Osteoblast (primary cell): Measurements from ENCODE around the gene MCM10. TPM values are rescaled to one million over a fixed set of nuclear protein-coding genes. Genes with fewer than 3 reads are reported as not detected.

Experiments
- DNase-seq: peaks from one replicate; pipeline ENCODE4 v3.0.0; 2011; ENCODE audit warnings: low spot score, mixed read lengths; ENCODE audit not compliant: insufficient read length; ENCODE audit errors: missing footprints
- H2AFZ ChIP-seq: 2 replicates; pipeline ENCODE4 v1.6.0; 2011; ENCODE audit warnings: mild to moderate bottlenecking, low read length
- H3K27ac ChIP-seq: 2 replicates; pipeline ENCODE4 v1.5.1; 2011; ENCODE audit warnings: mild to moderate bottlenecking, low read depth, low read length, moderate library complexity
- H3K27me3 ChIP-seq: 2 replicates; pipeline ENCODE4 v1.6.0; 2012; ENCODE audit warnings: mild to moderate bottlenecking, control low read depth, inconsistent platforms, low read length, moderate library complexity; ENCODE audit not compliant: insufficient read depth
- H3K36me3 ChIP-seq: 2 replicates; pipeline ENCODE4 v1.5.1; 2011; ENCODE audit warnings: mild to moderate bottlenecking, low read length, control low read depth, moderate library complexity; ENCODE audit not compliant: insufficient read depth
- H3K4me1 ChIP-seq: 2 replicates; pipeline ENCODE4 v1.5.1; 2011; ENCODE audit warnings: mild to moderate bottlenecking, low read length, control low read depth, moderate library complexity; ENCODE audit not compliant: insufficient read depth
- H3K4me2 ChIP-seq: 2 replicates; pipeline ENCODE4 v1.6.0; 2011; ENCODE audit warnings: mild to moderate bottlenecking, low read length; ENCODE audit not compliant: insufficient read depth
- H3K4me3 ChIP-seq: fragments of 200-600 bp; sonication (generic); 3 replicates; pipeline ENCODE4 v1.5.1; 2012; ENCODE audit warnings: mild to moderate bottlenecking, low read length, inconsistent platforms; ENCODE audit not compliant: insufficient read depth
- H3K79me2 ChIP-seq: 2 replicates; pipeline ENCODE4 v1.6.0; 2012; ENCODE audit warnings: mild to moderate bottlenecking, low read length, control low read depth, inconsistent platforms; ENCODE audit not compliant: insufficient read depth
- H3K9me3 ChIP-seq: 2 replicates; pipeline ENCODE4 v1.5.1; 2011; ENCODE audit warnings: low read depth, low read length, control low read depth
- H4K20me1 ChIP-seq: 2 replicates; pipeline ENCODE4 v1.6.0; 2012; ENCODE audit warnings: mild to moderate bottlenecking, low read length, control low read depth; ENCODE audit not compliant: insufficient read depth
- total RNA-seq: library from RNA; depleted of rRNA; stranded (reverse); fragments of >200 nt; gene quantifications from 2 replicates; pipeline ENCODE4 v1.2.3, GENCODE V29; 2012
- TF ChIP-seq, protein P1 (sequence below): IDR thresholded peaks from 2 replicates; pipeline ENCODE4 v1.5.1; 2011; ENCODE audit warnings: mild to moderate bottlenecking, low read depth, low read length, moderate library complexity; ENCODE audit errors: extremely low read depth

Gene MCM10
- 1.4 and 2.4 TPM in 2 replicates for total RNA-seq

DNA sequence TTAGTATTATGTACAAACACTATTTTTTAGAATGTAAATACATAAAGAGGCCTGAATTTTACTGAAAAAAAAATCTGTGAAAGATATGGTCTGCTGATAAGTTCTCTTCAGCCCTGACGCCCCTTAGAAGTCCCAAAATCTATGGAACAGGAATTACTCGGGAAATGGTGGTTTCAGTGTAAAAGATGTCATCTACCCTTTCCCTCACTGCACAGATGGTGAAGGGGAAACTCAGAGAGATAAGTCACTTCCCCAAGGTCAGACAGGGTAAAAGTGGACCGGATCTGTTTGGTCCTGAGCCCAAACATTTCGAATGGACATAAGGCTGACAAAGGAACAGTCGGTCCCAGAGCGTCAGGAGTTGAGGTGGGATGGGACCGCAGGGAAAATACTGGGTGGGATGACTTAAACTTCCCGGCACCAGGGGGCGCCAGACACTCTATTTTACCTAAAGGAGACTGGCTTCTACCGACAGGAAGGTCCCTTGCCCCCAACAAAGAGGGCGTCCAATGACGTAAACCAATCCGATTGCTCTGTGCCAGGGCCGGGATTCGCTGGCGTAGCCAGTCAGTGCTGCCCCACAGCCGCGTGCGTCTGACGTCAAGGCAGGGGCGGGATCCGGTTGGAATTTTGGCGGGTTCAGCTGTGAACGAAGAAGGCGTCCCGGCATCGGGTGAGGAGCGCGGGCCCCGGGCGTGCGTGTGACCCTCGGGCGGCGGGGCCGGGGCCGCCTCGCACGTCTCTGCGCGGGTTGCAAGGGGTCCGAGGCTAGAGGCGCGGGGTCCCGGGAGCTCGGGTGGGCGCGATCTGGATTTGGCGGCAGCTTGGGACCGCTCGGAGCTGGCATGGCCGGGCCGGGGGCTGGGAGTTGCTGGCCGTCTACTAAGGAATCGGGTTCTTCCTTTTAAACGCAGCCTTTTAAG, at the start of gene MCM10:
TSS of gene MCM10 (plus strand) at position 625 of the 923 bp plus-strand sequence. CDS start 2,645 bp downstream, outside the sequence.
- peaks cover 13% of the 10 kb centered on the region for H3K4me1 ChIP-seq
- TF ChIP-seq, protein P1, sequence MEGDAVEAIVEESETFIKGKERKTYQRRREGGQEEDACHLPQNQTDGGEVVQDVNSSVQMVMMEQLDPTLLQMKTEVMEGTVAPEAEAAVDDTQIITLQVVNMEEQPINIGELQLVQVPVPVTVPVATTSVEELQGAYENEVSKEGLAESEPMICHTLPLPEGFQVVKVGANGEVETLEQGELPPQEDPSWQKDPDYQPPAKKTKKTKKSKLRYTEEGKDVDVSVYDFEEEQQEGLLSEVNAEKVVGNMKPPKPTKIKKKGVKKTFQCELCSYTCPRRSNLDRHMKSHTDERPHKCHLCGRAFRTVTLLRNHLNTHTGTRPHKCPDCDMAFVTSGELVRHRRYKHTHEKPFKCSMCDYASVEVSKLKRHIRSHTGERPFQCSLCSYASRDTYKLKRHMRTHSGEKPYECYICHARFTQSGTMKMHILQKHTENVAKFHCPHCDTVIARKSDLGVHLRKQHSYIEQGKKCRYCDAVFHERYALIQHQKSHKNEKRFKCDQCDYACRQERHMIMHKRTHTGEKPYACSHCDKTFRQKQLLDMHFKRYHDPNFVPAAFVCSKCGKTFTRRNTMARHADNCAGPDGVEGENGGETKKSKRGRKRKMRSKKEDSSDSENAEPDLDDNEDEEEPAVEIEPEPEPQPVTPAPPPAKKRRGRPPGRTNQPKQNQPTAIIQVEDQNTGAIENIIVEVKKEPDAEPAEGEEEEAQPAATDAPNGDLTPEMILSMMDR, result peak; percentile 95
- peak within 1 kb of the TSS; percentile 100 for H3K4me2 ChIP-seq
- peaks cover 18% of the 10 kb centered on the region for H3K79me2 ChIP-seq
- H3K9me3 ChIP-seq, result no peaks in the 10 kb centered on the region
- H3K27me3 ChIP-seq, result no peaks in the 10 kb centered on the region
- H4K20me1 ChIP-seq, result no peaks in the 10 kb centered on the region
- H3K4me3 ChIP-seq, result peak within 1 kb of the TSS; percentile 82
- H2AFZ ChIP-seq, result peak within 1 kb of the TSS; percentile 100
- H3K36me3 ChIP-seq, result no peaks in the 10 kb centered on the region
- peak within 1 kb of the TSS; percentile 66 for H3K27ac ChIP-seq
- peak; percentile 99 for DNase-seq

- peak; percentile 22 for DNase-seq
- TF ChIP-seq, protein P1, result no peak
- no peak overlapping the region for H2AFZ ChIP-seq
Measured at GRCh38 chr10:13113544-13113943, 47.8 kb upstream of the MCM10 start.

DNA sequence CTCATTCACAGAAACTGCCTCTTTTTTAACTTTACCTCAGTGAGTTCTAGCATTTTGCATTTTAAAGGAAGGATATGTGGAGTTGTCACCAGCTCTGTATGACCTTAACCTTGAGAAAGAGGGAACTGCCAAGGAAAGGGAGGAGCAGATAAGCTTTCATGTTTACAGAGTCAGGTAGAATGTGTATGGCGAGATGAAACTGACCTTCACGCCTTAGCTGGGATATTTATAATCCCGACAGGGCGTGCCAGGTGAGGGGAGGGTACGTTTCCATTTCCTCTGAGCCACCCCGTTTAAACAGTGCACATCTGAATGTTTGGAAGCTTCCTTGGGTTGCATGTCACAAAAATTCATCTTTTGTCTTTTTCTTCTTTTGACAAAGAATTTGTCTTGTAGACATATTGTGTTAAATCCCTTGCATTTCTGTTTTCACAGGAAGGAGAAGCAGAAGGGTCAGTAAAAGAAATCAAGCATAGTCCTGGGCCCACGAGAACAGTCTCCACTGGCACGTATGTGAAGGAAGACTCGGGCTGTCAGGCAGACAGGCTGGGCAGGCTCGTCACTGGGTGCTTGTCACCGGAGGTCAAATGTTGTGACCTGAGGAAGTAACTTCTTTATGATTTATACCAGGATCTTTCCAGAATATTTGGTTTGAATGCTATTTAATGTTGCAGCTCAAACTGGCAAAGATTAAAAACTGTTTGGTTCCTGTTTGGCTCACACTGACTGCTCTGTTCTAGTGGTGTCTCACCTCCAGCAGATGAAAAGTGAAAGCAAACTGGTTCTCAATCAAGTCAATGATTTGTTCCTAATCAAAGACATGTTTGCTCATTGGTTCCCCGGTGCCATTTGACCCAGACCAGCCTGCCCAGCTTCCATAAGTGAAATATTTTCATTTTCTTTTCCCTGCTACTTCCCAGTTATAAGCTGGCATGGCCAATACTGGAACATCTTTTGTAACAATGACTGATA, 45.2 kb upstream of the MCM10 start:
- Histone ChIP-seq H3K4me2 (no peak overlapping the region), H3K27me3 (no peaks in the 10 kb centered on the region), H3K27ac (no peak overlapping the region), H3K79me2 (peaks cover 6% of the 10 kb centered on the region), H3K36me3 (peaks cover 72% of the 10 kb centered on the region), H4K20me1 (no peaks in the 10 kb centered on the region), H3K4me3 (no peak overlapping the region), H3K4me1 (no peaks in the 10 kb centered on the region), H3K9me3 (no peaks in the 10 kb centered on the region), H2AFZ (no peak overlapping the region)
- peak; percentile 36 for DNase-seq
- TF ChIP-seq, protein P1, result no peak

More at GRCh38 chr10:13113544-13113943, 47.8 kb upstream of the MCM10 start:
- no peaks in the 10 kb centered on the region for H3K4me1 ChIP-seq
- no peaks in the 10 kb centered on the region for H3K27me3 ChIP-seq
- no peak overlapping the region for H3K27ac ChIP-seq
- H3K79me2 ChIP-seq, result peaks cover 24% of the 10 kb centered on the region
- no peaks in the 10 kb centered on the region for H4K20me1 ChIP-seq
- no peaks in the 10 kb centered on the region for H3K9me3 ChIP-seq
- peaks cover 78% of the 10 kb centered on the region for H3K36me3 ChIP-seq
- H3K4me2 ChIP-seq, result no peak overlapping the region
- no peak overlapping the region for H3K4me3 ChIP-seq
